SH-SY5Y (cell line): ENCODE measurements around the gene PTPRC.

Source experiments
- GATA2 ChIP-seq: IDR thresholded peaks from 2 replicates; pipeline ENCODE4 v1.6.1; 2011; ENCODE audit warnings: mild to moderate bottlenecking, low read depth, low read length
- GATA3 ChIP-seq: IDR thresholded peaks from 2 replicates; pipeline ENCODE4 v1.6.1; 2011; ENCODE audit warnings: low read depth, mild to moderate bottlenecking, low read length, moderate library complexity

DNA sequence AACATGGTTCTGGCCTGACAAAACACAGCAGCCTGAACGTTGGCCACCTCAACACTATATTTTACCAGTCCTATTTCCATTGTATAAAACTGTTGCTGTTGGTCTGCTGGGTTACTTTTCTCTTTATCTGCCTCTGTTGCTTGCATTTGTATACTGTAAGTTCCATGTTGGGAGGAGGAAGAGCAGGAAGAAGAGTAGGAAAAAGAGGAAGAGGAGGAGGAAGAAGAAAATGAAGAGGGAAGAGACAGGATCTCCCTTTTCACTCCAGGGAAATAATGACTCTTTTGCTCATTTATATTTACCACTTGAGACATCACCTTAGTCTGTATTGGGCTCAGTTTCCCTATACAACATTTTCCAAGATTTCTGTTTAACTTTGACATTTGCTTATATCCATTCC, 134.2 kb downstream of the PTPRC start:
- TF ChIP-seq GATA3 (no peak), GATA2 (no peak)
